H1 (cell line): Measurements from ENCODE around the gene GPANK1. TPM values are rescaled to one million over a fixed set of nuclear protein-coding genes. Genes with fewer than 3 reads are reported as not detected.

Experiments used
- JUN ChIP-seq: IDR thresholded peaks from 2 replicates; pipeline ENCODE4 v1.6.1; 2011; ENCODE audit warnings: low read depth, mild to moderate bottlenecking, improper control_type of control experiment, low read length
- MAFK ChIP-seq: IDR thresholded peaks from 2 replicates; pipeline ENCODE4 v1.6.1; 2012; ENCODE audit warnings: low read depth, mild to moderate bottlenecking, improper control_type of control experiment, low read length
- RBBP5 ChIP-seq: IDR thresholded peaks from 2 replicates; pipeline ENCODE4 v1.7.1; 2012; ENCODE audit warnings: low read depth, mild to moderate bottlenecking, inconsistent platforms, low read length, moderate library complexity, borderline replicate concordance
- SP1 ChIP-seq: IDR thresholded peaks from 2 replicates; pipeline ENCODE4 v1.6.1; 2011; ENCODE audit warnings: low read depth, low read length
- polyA plus RNA-seq, 7 experiments: library from polyadenylated mRNA; depleted of rRNA in 3 of 7; stranded (reverse) in 5 of 7; unstranded in 2 of 7; fragments of >200 nt in 5 of 7; fragments of 200-250 nt in 2 of 7; gene quantifications; 1 replicate in 5 of 7; 2 replicates in 1 of 7; 4 replicates in 1 of 7; pipeline versions ENCODE4 v1.2.1 to v1.2.3, GENCODE V29; 2011 to 2013; ENCODE audit warnings: missing spikeins in 2 of 7, mixed read lengths in 2 of 7
- total RNA-seq: library from RNA; stranded (reverse); fragmentation: NEBNext Ultra II Directional; extraction: Animal tissue kit (Norgen Biotek cat#: 25700); gene quantifications from 2 replicates; pipeline ENCODE4 v1.2.1, GENCODE V29; 2021

GPANK1 gene
- total and polyA plus RNA-seq, 2 of the 8 experiments (the other 6 are each of a cell fraction or from before 2014, with no cell fraction given), result 24.5 to 30.2 TPM

GRCh38 chr6:31711233-31711632, 46.4 kb upstream of the GPANK1 start (continued):
- TF ChIP-seq MAFK, result no peak
- no peak for TF ChIP-seq RBBP5
- TF ChIP-seq JUN, result no peak
- no peak for TF ChIP-seq SP1
